Activated T-cell treated with anti-CD3 and anti-CD28 coated beads, Interleukin-2, amount 50 U/mL, for 72 hours (primary cell): Measurements from ENCODE around the gene MC1R. TPM values are rescaled to one million over a fixed set of nuclear protein-coding genes. Genes with fewer than 3 reads are reported as not detected.
"Not testable (repeated sequence)": the region's sequence is repeated elsewhere in the genome, so short reads cannot be mapped to it uniquely, and the experiment has no call there.

Experiments
- ATAC-seq, 2 donors: fragments of 150-1000 bp; cut with Tn5 transposase; replicated peaks in 1 of 2; 2 replicates each; pipeline ENCODE4 v1.10.0; 2021; ENCODE audit warnings: moderate library complexity in 2 of 2, mild to moderate bottlenecking in 1 of 2
- DNase-seq, 2 donors: peaks; one replicate each; pipeline ENCODE4 v3.0.0; 2021 to 2022; ENCODE audit warnings: mixed read lengths in 1 of 2
- H3K27ac Mint-ChIP-seq: one replicate; pipeline ENCODE4 v1.8.0; 2022; ENCODE audit warnings: mild to moderate bottlenecking, moderate library complexity, mixed read lengths
- H3K27me3 Mint-ChIP-seq: one replicate; pipeline ENCODE4 v1.8.0; 2022; ENCODE audit warnings: low read depth, mixed read lengths
- H3K36me3 Mint-ChIP-seq, 2 donors: one replicate each; pipeline ENCODE4 v1.8.0; 2022; ENCODE audit warnings: mixed read lengths in 2 of 2, mild to moderate bottlenecking in 1 of 2; ENCODE audit not compliant: insufficient read depth in 2 of 2
- H3K4me1 Mint-ChIP-seq: one replicate; pipeline ENCODE4 v1.8.0; 2022; ENCODE audit warnings: low read depth, mixed read lengths
- H3K4me3 Mint-ChIP-seq, 2 donors: one replicate each; pipeline ENCODE4 v1.8.0; 2022; ENCODE audit warnings: mild to moderate bottlenecking in 2 of 2, mixed read lengths in 2 of 2, moderate library complexity in 2 of 2
- H3K9me3 Mint-ChIP-seq, 2 donors: one replicate each; pipeline ENCODE4 v1.8.0; 2022; ENCODE audit warnings: mixed read lengths in 2 of 2
- total RNA-seq, 2 donors: library from RNA; stranded (reverse); gene quantifications; one replicate each; pipeline ENCODE4 v1.2.3, GENCODE V29; 2022

MC1R gene
- total RNA-seq, 2 donors from 2014 or later = 7.6 to 15.2 TPM

- Mint-ChIP-seq H3K4me1 (no peaks in the 10 kb centered on the region), H3K36me3 (peaks cover 0 to 5% of the 10 kb centered on the region in 2 donors), H3K9me3 (no peaks in the 10 kb centered on the region), H3K27ac (no peak overlapping the region), H3K4me3 (no peak overlapping the region), H3K27me3 (no peaks in the 10 kb centered on the region)
- ATAC-seq (no peak), DNase-seq (no peak)
These were observed 38.0 kb downstream of the MC1R start for GRCh38 chr16:89956505-89957215.

GRCh38 chr16:89957216-89957785 is 38.6 kb downstream of the MC1R start:
- Mint-ChIP-seq H3K4me3 (no peak overlapping the region), H3K27me3 (no peaks in the 10 kb centered on the region), H3K27ac (no peak overlapping the region), H3K36me3 (peaks cover 0 to 5% of the 10 kb centered on the region in 2 donors), H3K9me3 (no peaks in the 10 kb centered on the region), H3K4me1 (no peaks in the 10 kb centered on the region)
- ATAC-seq (no peak), DNase-seq (no peak)

- no peaks in the 10 kb centered on the region for H3K4me1 Mint-ChIP-seq
- H3K27ac Mint-ChIP-seq = no peak overlapping the region
- no peaks in the 10 kb centered on the region for H3K27me3 Mint-ChIP-seq
- ATAC-seq = no peak
- H3K36me3 Mint-ChIP-seq = peaks cover 0 to 5% of the 10 kb centered on the region in 2 donors
- no peaks in the 10 kb centered on the region for H3K9me3 Mint-ChIP-seq
- no peak overlapping the region for H3K4me3 Mint-ChIP-seq
- no peak for DNase-seq
These were observed 39.4 kb downstream of the MC1R start for GRCh38 chr16:89958068-89958467.

- H3K27ac Mint-ChIP-seq = no peak overlapping the region
- H3K27me3 Mint-ChIP-seq = no peaks in the 10 kb centered on the region
- ATAC-seq = no peak
- no peaks in the 10 kb centered on the region for H3K9me3 Mint-ChIP-seq
- H3K4me1 Mint-ChIP-seq = no peaks in the 10 kb centered on the region
- H3K36me3 Mint-ChIP-seq = peaks cover 0 to 5% of the 10 kb centered on the region in 2 donors
- no peak overlapping the region for H3K4me3 Mint-ChIP-seq
- no peak for DNase-seq
These were observed 39.9 kb downstream of the MC1R start for GRCh38 chr16:89958596-89958995.

- Mint-ChIP-seq H3K36me3 (peaks cover 0 to 5% of the 10 kb centered on the region in 2 donors), H3K9me3 (no peaks in the 10 kb centered on the region), H3K4me3 (no peak overlapping the region), H3K27ac (no peak overlapping the region), H3K4me1 (no peaks in the 10 kb centered on the region), H3K27me3 (no peaks in the 10 kb centered on the region)
- DNase-seq (no peak), ATAC-seq (no peak)
These were observed 42.3 kb downstream of the MC1R start for GRCh38 chr16:89960966-89961365.

- Mint-ChIP-seq H3K27me3 (no peaks in the 10 kb centered on the region), H3K4me3 (no peak overlapping the region), H3K9me3 (no peaks in the 10 kb centered on the region), H3K4me1 (no peaks in the 10 kb centered on the region), H3K36me3 (peaks cover 0 to 5% of the 10 kb centered on the region in 2 donors), H3K27ac (no peak overlapping the region)
- DNase-seq (no peak), ATAC-seq (no peak)
These were observed 43.3 kb downstream of the MC1R start for GRCh38 chr16:89961920-89962319.

- no peak for ATAC-seq
- Mint-ChIP-seq H3K4me3 (no peak overlapping the region), H3K27ac (no peak overlapping the region), H3K4me1 (no peaks in the 10 kb centered on the region), H3K36me3 (peaks cover 0 to 5% of the 10 kb centered on the region in 2 donors), H3K27me3 (no peaks in the 10 kb centered on the region), H3K9me3 (no peaks in the 10 kb centered on the region)
- DNase-seq = no peak
These were observed 44.3 kb downstream of the MC1R start for GRCh38 chr16:89962754-89963498.

- no peak for ATAC-seq
- DNase-seq = no peak
- H3K27ac Mint-ChIP-seq = no peak overlapping the region
- no peak overlapping the region for H3K4me3 Mint-ChIP-seq
- H3K4me1 Mint-ChIP-seq = no peaks in the 10 kb centered on the region
- no peaks in the 10 kb centered on the region for H3K27me3 Mint-ChIP-seq
- H3K9me3 Mint-ChIP-seq = no peaks in the 10 kb centered on the region
- no peaks in the 10 kb centered on the region for H3K36me3 Mint-ChIP-seq
These were observed 45.5 kb downstream of the MC1R start for GRCh38 chr16:89964201-89964600.

GRCh38 chr16:89965447-89966225 is 47.0 kb downstream of the MC1R start:
- Mint-ChIP-seq H3K36me3 (peaks cover 4 to 5% of the 10 kb centered on the region in 2 donors), H3K4me3 (no peak overlapping the region), H3K27me3 (no peaks in the 10 kb centered on the region), H3K9me3 (no peaks in the 10 kb centered on the region), H3K27ac (no peak overlapping the region), H3K4me1 (no peaks in the 10 kb centered on the region)
- DNase-seq (no peak), ATAC-seq (no peak)

GRCh38 chr16:89966756-89967155 is 48.1 kb downstream of the MC1R start:
- no peak for ATAC-seq
- peaks cover 6 to 8% of the 10 kb centered on the region in 2 donors for H3K36me3 Mint-ChIP-seq

GRCh38 chr16:89967436-89967835 is 48.8 kb downstream of the MC1R start:
- Mint-ChIP-seq H3K4me1 (peaks cover 11% of the 10 kb centered on the region), H3K36me3 (peaks cover 6 to 10% of the 10 kb centered on the region in 2 donors)
- not testable (repeated sequence) for ATAC-seq, H3K4me3 Mint-ChIP-seq, H3K27ac Mint-ChIP-seq, H3K27me3 Mint-ChIP-seq, H3K9me3 Mint-ChIP-seq, DNase-seq

More at GRCh38 chr16:89966756-89967155, 48.1 kb downstream of the MC1R start:
- no peak overlapping the region for H3K27ac Mint-ChIP-seq
- no peak for DNase-seq
- H3K4me3 Mint-ChIP-seq = no peak overlapping the region
- peaks cover 8% of the 10 kb centered on the region for H3K4me1 Mint-ChIP-seq
- no peaks in the 10 kb centered on the region for H3K9me3 Mint-ChIP-seq
- no peaks in the 10 kb centered on the region for H3K27me3 Mint-ChIP-seq

GRCh38 chr16:89968074-89968473 is 49.4 kb downstream of the MC1R start:
- peaks cover 6 to 10% of the 10 kb centered on the region in 2 donors for H3K36me3 Mint-ChIP-seq
- not testable (repeated sequence) for ATAC-seq

More at GRCh38 chr16:89968074-89968473, 49.4 kb downstream of the MC1R start:
- H3K4me1 Mint-ChIP-seq = peaks cover 11% of the 10 kb centered on the region
- H3K9me3 Mint-ChIP-seq, DNase-seq, H3K4me3 Mint-ChIP-seq, H3K27me3 Mint-ChIP-seq, H3K27ac Mint-ChIP-seq: not testable (repeated sequence)
